Esophagus muscularis mucosa (tissue), 4 donors: Measurements from ENCODE around the gene TMEM150B. TPM values are rescaled to one million over a fixed set of nuclear protein-coding genes. Genes with fewer than 3 reads are reported as not detected.

ENCODE experiments used
- DNase-seq: peaks from one replicate; pipeline ENCODE4 v3.0.0-alpha.2; 2017; ENCODE audit errors: extremely low spot score
- H3K27ac ChIP-seq, 4 donors: fragments of 200-600 bp; sonication (generic); replicated peaks in 1 of 4; 1 replicate in 3 of 4; 2 replicates in 1 of 4; pipeline ENCODE4 v1.5.1; 2016 to 2019; ENCODE audit warnings: mild to moderate bottlenecking in 1 of 4
- H3K27me3 ChIP-seq, 4 donors: fragments of 200-600 bp; sonication (generic); one replicate each; pipeline versions ENCODE4 v1.5.1 to v1.6.0; 2016 to 2019
- H3K36me3 ChIP-seq, 4 donors: fragments of 200-600 bp; sonication (generic); one replicate each; pipeline ENCODE4 v1.5.1; 2016 to 2019
- H3K4me1 ChIP-seq, 4 donors: fragments of 200-600 bp; sonication (generic); one replicate each; pipeline ENCODE4 v1.5.1; 2016 to 2019
- H3K4me3 ChIP-seq, 4 donors: fragments of 200-600 bp; sonication (generic); 1 replicate in 2 of 4; 2 replicates in 2 of 4; pipeline ENCODE4 v1.5.1; 2016 to 2019; ENCODE audit warnings: mild to moderate bottlenecking in 4 of 4, moderate library complexity in 1 of 4
- H3K9me3 ChIP-seq, 4 donors: fragments of 200-600 bp; sonication (generic); 1 replicate in 3 of 4; 2 replicates in 1 of 4; pipeline ENCODE4 v1.5.1; 2016 to 2019
- EP300 ChIP-seq: sonication (generic); formaldehyde crosslinking; IDR thresholded peaks from one replicate; pipeline ENCODE4 v1.6.1; 2017; ENCODE audit warnings: antibody characterized with exemption
- POLR2A ChIP-seq: fragments of 450-650 bp; IDR thresholded peaks from one replicate; pipeline ENCODE4 v1.6.1; 2017; ENCODE audit warnings: antibody characterized with exemption, moderate library complexity, mild to moderate bottlenecking, low read depth
- POLR2AphosphoS5 ChIP-seq, 2 donors: sonication (generic); formaldehyde crosslinking; IDR thresholded peaks; one replicate each; pipeline ENCODE4 v1.6.1; 2017; ENCODE audit warnings: antibody characterized with exemption in 2 of 2
- WGBS: methylation state at CpG from one replicate; pipeline ENCODE4 v1.1.5; 2018; 5-methylcytosine and 5-hydroxymethylcytosine counted together
- intact Hi-C: fragments of 100-400 bp; cut with DNase I; formaldehyde crosslinking; loops from one replicate; pipeline ENCODE4 v1.15.1; 2023
- total RNA-seq, 4 donors: library from RNA; depleted of rRNA; stranded (reverse); fragments of >200 nt; gene quantifications; one replicate each; pipeline versions ENCODE4 v1.1.0 to v1.2.1, GENCODE V29; 2016
- TF ChIP-seq, protein P1 (sequence below), 3 experiments: fragments of 200-600 bp in 2 of 3; fragments of 450-650 bp in 1 of 3; sonication (generic) in 2 of 3; IDR thresholded peaks; one replicate each; pipeline ENCODE4 v1.5.1; 2017 to 2019; ENCODE audit warnings: antibody characterized with exemption in 3 of 3, mild to moderate bottlenecking in 2 of 3, moderate library complexity in 1 of 3

Gene TMEM150B
- total RNA-seq, 4 donors from 2014 or later: 0.83 to 5.2 (median 2.7) TPM

GRCh38 chr19:55370305-55370988 is 45.3 kb upstream of the TMEM150B start, which contains the start of gene IL11:
Gene IL11, minus strand, starts transcription at chr19:55370463. Its CDS starts 153 bp downstream, at chr19:55370310.
- Histone ChIP-seq H3K4me1 (peaks cover 17 to 30% (median 28%) of the 10 kb centered on the region in 4 donors), H3K27ac (no peak within 1 kb of the TSS), H3K9me3 (no peaks in the 10 kb centered on the region), H3K36me3 (no peaks in the 10 kb centered on the region), H3K4me3 (peak within 1 kb of the TSS; percentile 31 to 48 (median 38)), H3K27me3 (peaks cover 5 to 100% (median 53%) of the 10 kb centered on the region in 4 donors)
- TF ChIP-seq EP300 (no peak), POLR2A (no peak), POLR2AphosphoS5 (IDR thresholded peaks at IDR 0.05) (no peak)
- TF ChIP-seq, protein P1, sequence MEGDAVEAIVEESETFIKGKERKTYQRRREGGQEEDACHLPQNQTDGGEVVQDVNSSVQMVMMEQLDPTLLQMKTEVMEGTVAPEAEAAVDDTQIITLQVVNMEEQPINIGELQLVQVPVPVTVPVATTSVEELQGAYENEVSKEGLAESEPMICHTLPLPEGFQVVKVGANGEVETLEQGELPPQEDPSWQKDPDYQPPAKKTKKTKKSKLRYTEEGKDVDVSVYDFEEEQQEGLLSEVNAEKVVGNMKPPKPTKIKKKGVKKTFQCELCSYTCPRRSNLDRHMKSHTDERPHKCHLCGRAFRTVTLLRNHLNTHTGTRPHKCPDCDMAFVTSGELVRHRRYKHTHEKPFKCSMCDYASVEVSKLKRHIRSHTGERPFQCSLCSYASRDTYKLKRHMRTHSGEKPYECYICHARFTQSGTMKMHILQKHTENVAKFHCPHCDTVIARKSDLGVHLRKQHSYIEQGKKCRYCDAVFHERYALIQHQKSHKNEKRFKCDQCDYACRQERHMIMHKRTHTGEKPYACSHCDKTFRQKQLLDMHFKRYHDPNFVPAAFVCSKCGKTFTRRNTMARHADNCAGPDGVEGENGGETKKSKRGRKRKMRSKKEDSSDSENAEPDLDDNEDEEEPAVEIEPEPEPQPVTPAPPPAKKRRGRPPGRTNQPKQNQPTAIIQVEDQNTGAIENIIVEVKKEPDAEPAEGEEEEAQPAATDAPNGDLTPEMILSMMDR (IDR thresholded peaks at IDR 0.05): no peak
- intact Hi-C loops: no loop called here
- 11% methylated on average over 18 of the region's 32 CpGs for WGBS
- no peak for DNase-seq

- H3K27ac ChIP-seq: no peak overlapping the region
- peaks cover 5 to 96% (median 51%) of the 10 kb centered on the region in 4 donors for H3K27me3 ChIP-seq
- peaks cover 17 to 30% (median 28%) of the 10 kb centered on the region in 4 donors for H3K4me1 ChIP-seq
- TF ChIP-seq, protein P1 (IDR thresholded peaks at IDR 0.05): no peak
- no peak for TF ChIP-seq POLR2AphosphoS5 (IDR thresholded peaks at IDR 0.05)
- no peak for TF ChIP-seq POLR2A
- no peak for TF ChIP-seq EP300
- intact Hi-C loops: no loop called here
- no peaks in the 10 kb centered on the region for H3K36me3 ChIP-seq
- no peak for DNase-seq
- H3K4me3 ChIP-seq: peak overlapping the region; percentile 31 to 48 (median 38)
- no peaks in the 10 kb centered on the region for H3K9me3 ChIP-seq
- 0% methylated on average over 24 of the region's 59 CpGs for WGBS
Measured at GRCh38 chr19:55369653-55370304, 44.6 kb upstream of the TMEM150B start.

GRCh38 chr19:55368701-55369563 is 43.8 kb upstream of the TMEM150B start:
- Histone ChIP-seq H3K4me1 (peaks cover 14 to 24% (median 22%) of the 10 kb centered on the region in 4 donors), H3K9me3 (no peaks in the 10 kb centered on the region), H3K27ac (no peak overlapping the region), H3K4me3 (peak overlapping the region; percentile 18 to 48 (median 30)), H3K36me3 (no peaks in the 10 kb centered on the region), H3K27me3 (peaks cover 5 to 87% (median 46%) of the 10 kb centered on the region in 4 donors)
- intact Hi-C loops: no loop called here
- 32% methylated on average over 14 of the region's 54 CpGs for WGBS
- DNase-seq: no peak
- TF ChIP-seq POLR2A: no peak
- TF ChIP-seq EP300: no peak
- TF ChIP-seq, protein P1 (IDR thresholded peaks at IDR 0.05): no peak
- no peak for TF ChIP-seq POLR2AphosphoS5 (IDR thresholded peaks at IDR 0.05)

DNA sequence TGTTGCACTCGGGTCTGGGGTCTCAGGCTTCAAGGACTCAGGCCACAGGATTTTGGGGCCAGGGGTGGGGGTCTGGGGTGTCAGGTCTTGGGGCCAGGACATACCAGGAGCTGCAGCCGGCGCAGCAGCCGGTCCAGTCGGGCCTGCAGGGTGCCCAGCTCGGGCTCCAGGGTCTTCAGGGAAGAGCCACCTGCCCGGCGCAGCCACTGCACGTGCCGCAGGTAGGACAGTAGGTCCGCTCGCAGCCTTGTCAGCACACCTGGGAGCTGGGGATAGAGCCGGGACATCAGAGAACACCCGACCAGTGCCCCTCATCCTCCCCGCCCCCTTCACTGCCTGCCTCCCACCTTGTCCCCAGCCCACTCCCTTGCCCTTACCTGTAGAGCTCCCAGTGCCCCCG is 43.0 kb upstream of the TMEM150B start:
- Histone ChIP-seq H3K4me1 (peaks cover 13 to 22% (median 21%) of the 10 kb centered on the region in 4 donors), H3K4me3 (no peak overlapping the region), H3K9me3 (no peaks in the 10 kb centered on the region), H3K36me3 (no peaks in the 10 kb centered on the region), H3K27me3 (peaks cover 5 to 79% (median 41%) of the 10 kb centered on the region in 4 donors), H3K27ac (no peak overlapping the region)
- intact Hi-C loops: no loop called here
- DNase-seq: no peak
- 67% methylated on average over 1 of the region's 16 CpGs for WGBS
- TF ChIP-seq EP300 (no peak), POLR2AphosphoS5 (IDR thresholded peaks at IDR 0.05) (no peak), POLR2A (no peak)
- TF ChIP-seq, protein P1 (IDR thresholded peaks at IDR 0.05): no peak
